ENCODE results near the gene TYW3.
"Not testable (repeated sequence)": the region's sequence is repeated elsewhere in the genome, so short reads cannot be mapped to it uniquely, and the experiment has no call there.

GRCh38 chr1:74756650-74757049 lies 23.7 kb downstream of the TYW3 start:
- not testable (repeated sequence) for TF ChIP-seq POLR2A (IDR thresholded peaks at IDR 0.05; ENCODE audit: low read depth, low read length); CTCF (conservative IDR thresholded peaks at IDR 0.05; ENCODE audit: low read depth, low read length); MAZ (IDR thresholded peaks at IDR 0.05; ENCODE audit: borderline replicate concordance, low read depth, low read length); CEBPB (IDR thresholded peaks at IDR 0.05; ENCODE audit: low read depth, low read length); RCOR1 (IDR thresholded peaks at IDR 0.05; ENCODE audit: insufficient replicate concordance, low read length); MAFK (IDR thresholded peaks at IDR 0.05; ENCODE audit: low read depth, low read length); USF2 (IDR thresholded peaks at IDR 0.05; ENCODE audit: low read depth, low read length); ELK1 (IDR thresholded peaks at IDR 0.05; ENCODE audit: borderline replicate concordance, low read depth, low read length)

All from IMR-90 (cell line).